K562 (cell line): ENCODE results near the gene TREH. TPM values are rescaled to one million over a fixed set of nuclear protein-coding genes. Genes with fewer than 3 reads are reported as not detected.

Experiments
- ARID2 ChIP-seq: fragments of 450-650 bp; IDR thresholded peaks from 2 replicates; pipeline ENCODE4 v1.6.1; 2017; ENCODE audit warnings: antibody characterized with exemption, mild to moderate bottlenecking
- BRD9 ChIP-seq: fragments of 450-650 bp; IDR thresholded peaks from 2 replicates; pipeline ENCODE4 v1.6.1; 2018; ENCODE audit warnings: low read depth; ENCODE audit not compliant: partially characterized antibody
- DIDO1 ChIP-seq: fragments of 450-650 bp; IDR thresholded peaks from 2 replicates; pipeline ENCODE4 v1.6.1; 2016; ENCODE audit warnings: low read depth, missing biosample characterization, missing genetic modification characterization
- FOXA3 ChIP-seq, 2 experiments: fragments of 450-650 bp in 1 of 2; sonication (generic) in 1 of 2; formaldehyde crosslinking; IDR thresholded peaks in 1 of 2; conservative IDR thresholded peaks in 1 of 2; 2 replicates each; pipeline versions ENCODE4 v1.4.0 to v1.8.0; 2020 to 2022; ENCODE audit warnings: mild to moderate bottlenecking in 2 of 2, missing genetic modification reagents in 1 of 2
- FOXK1 ChIP-seq: sonication (generic); formaldehyde crosslinking; IDR thresholded peaks from 2 replicates; pipeline ENCODE4 v1.8.0; 2022; ENCODE audit warnings: missing genetic modification reagents, mild to moderate bottlenecking, borderline replicate concordance
- MAFF ChIP-seq: IDR thresholded peaks from 2 replicates; pipeline ENCODE4 v1.6.1; 2012; ENCODE audit warnings: low read length, improper control_type of control experiment
- NR1H2 ChIP-seq: sonication (generic); formaldehyde crosslinking; IDR thresholded peaks from 2 replicates; pipeline ENCODE4 v1.4.0; 2020; ENCODE audit warnings: mild to moderate bottlenecking, missing genetic modification reagents
- NR4A1 ChIP-seq, 2 experiments: fragments of 250-450 bp in 1 of 2; fragments of 450-650 bp in 1 of 2; sonication (Bioruptor Pico) in 1 of 2; IDR thresholded peaks; 2 replicates each; pipeline versions ENCODE4 v1.4.0 to v1.6.1; 2016 to 2020; ENCODE audit warnings: mild to moderate bottlenecking in 2 of 2, missing compliant biosample characterization in 1 of 2, missing genetic modification characterization in 1 of 2, moderate library complexity in 1 of 2
- PHF20 ChIP-seq: fragments of 450-650 bp; IDR thresholded peaks from 2 replicates; pipeline ENCODE4 v1.6.1; 2018; ENCODE audit not compliant: partially characterized antibody
- PML ChIP-seq: IDR thresholded peaks from 2 replicates; pipeline ENCODE4 v1.6.1; 2012; ENCODE audit warnings: low read length, inconsistent platforms
- RBM39 ChIP-seq: fragments of 200-400 bp; formaldehyde crosslinking; optimal IDR thresholded peaks from 2 replicates; pipeline ENCODE3; 2018; ENCODE audit warnings: low read depth, low read length
- SMAD1 ChIP-seq: fragments of 150-350 bp; IDR thresholded peaks from 2 replicates; pipeline ENCODE4 v1.6.1; 2014; ENCODE audit warnings: low read length, low read depth; ENCODE audit not compliant: partially characterized antibody
- SMAD4 ChIP-seq: fragments of 250-450 bp; sonication (Bioruptor Pico); conservative IDR thresholded peaks from 2 replicates; pipeline ENCODE4 v1.8.0; 2021; ENCODE audit warnings: inconsistent platforms, mild to moderate bottlenecking, moderate library complexity
- SOX6 ChIP-seq: fragments of 450-650 bp; IDR thresholded peaks from 2 replicates; pipeline ENCODE4 v1.6.1; 2014; ENCODE audit warnings: mild to moderate bottlenecking
- TRIM28 ChIP-seq: fragments of 450-650 bp; IDR thresholded peaks from 2 replicates; pipeline ENCODE4 v1.6.1; 2017
- ZBTB1 ChIP-seq: sonication (generic); formaldehyde crosslinking; IDR thresholded peaks from 2 replicates; pipeline ENCODE4 v1.8.1; 2023; ENCODE audit warnings: missing genetic modification reagents, low read depth, mild to moderate bottlenecking, borderline replicate concordance
- ZBTB17 ChIP-seq: fragments of 450-650 bp; formaldehyde crosslinking; IDR thresholded peaks from 2 replicates; pipeline ENCODE4 v1.4.0; 2020; ENCODE audit warnings: mild to moderate bottlenecking
- ZBTB26 ChIP-seq: fragments of 450-650 bp; formaldehyde crosslinking; IDR thresholded peaks from 2 replicates; pipeline ENCODE4 v1.4.0; 2022; ENCODE audit warnings: missing genetic modification characterization
- ZC3H11A ChIP-seq: IDR thresholded peaks from 2 replicates; pipeline ENCODE4 v1.6.1; 2012; ENCODE audit warnings: low read depth, low read length, improper control_type of control experiment
- ZNF146 ChIP-seq: IDR thresholded peaks from one replicate; pipeline ENCODE4 v1.6.1; 2018; ENCODE audit warnings: missing compliant biosample characterization; ENCODE audit not compliant: unreplicated experiment
- ZNF232 ChIP-seq: sonication (generic); formaldehyde crosslinking; IDR thresholded peaks from 2 replicates; pipeline ENCODE4 v1.8.0; 2022; ENCODE audit warnings: mild to moderate bottlenecking, missing genetic modification reagents
- ZNF609 ChIP-seq: sonication (generic); formaldehyde crosslinking; IDR thresholded peaks from 2 replicates; pipeline ENCODE4 v1.8.1; 2023; ENCODE audit warnings: missing genetic modification reagents, mild to moderate bottlenecking, borderline replicate concordance
- polyA plus RNA-seq, 8 experiments: library from polyadenylated mRNA; depleted of rRNA in 4 of 8; stranded (reverse) in 5 of 8; unstranded in 3 of 8; fragments of >200 nt; fragmentation: Nextera tagmentation in 2 of 8; fragmentation: Illumina TruSeq in 1 of 8; extraction: Ambion mirVana in 2 of 8; extraction: Trizol in 1 of 8; gene quantifications; 2 replicates each; pipeline versions ENCODE4 v1.2.1 to v1.2.3, GENCODE V29; 2011 to 2014; ENCODE audit warnings: inconsistent platforms in 1 of 8, missing spikeins in 1 of 8
- total RNA-seq, 7 experiments: library from RNA; depleted of rRNA in 6 of 7; stranded (reverse); fragments of >200 nt in 6 of 7; fragmentation: Illumina TruSeq in 2 of 7; extraction: Trizol in 2 of 7; gene quantifications; 2 replicates each; pipeline versions ENCODE4 v1.2.1 to v1.2.3, GENCODE V29; 2011 to 2021; ENCODE audit warnings: low replicate concordance in 1 of 7
- TF ChIP-seq, protein P1 (sequence below): sonication (generic); formaldehyde crosslinking; IDR thresholded peaks from 2 replicates; pipeline ENCODE4 v1.8.1; 2022; ENCODE audit warnings: missing genetic modification reagents

Gene TREH
- total and polyA plus RNA-seq, 9 of the 15 experiments (the other 6 are each of a cell fraction or from before 2014, with no cell fraction given) = 0.09 to 0.20 (median 0.11) TPM; not detected in 6

- TF ChIP-seq ZC3H11A (no peak), FOXK1 (CRISPR knock-in tag) (no peak), PML (0 out of 2 replicates have a peak, but pooled peaks have one; percentile 34), SMAD1 (no peak), FOXA3 (CRISPR knock-in tag; conservative IDR thresholded peaks at IDR 0.05 in 1 of 2, IDR thresholded peaks at IDR 0.05 in 1 of 2) (no peak), MAFF (peak; percentile 68), ZBTB26 (CRISPR knock-in tag) (no peak), ZBTB1 (CRISPR knock-in tag) (no peak), SOX6 (peak; percentile 99), PHF20 (no peak), TRIM28 (no peak), ZNF146 (no peak), NR1H2 (CRISPR knock-in tag) (no peak), ARID2 (no peak), NR4A1 (CRISPR knock-in tag; IDR thresholded peaks at IDR 0.05) (no peak), NR4A1 (tag; IDR thresholded peaks at IDR 0.05) (no peak), ZBTB17 (CRISPR knock-in tag) (no peak), ZNF232 (CRISPR knock-in tag) (no peak), SMAD4 (CRISPR knock-in tag) (no peak), RBM39 (no peak), ZNF609 (CRISPR knock-in tag) (no peak), BRD9 (no peak), DIDO1 (tag) (no peak)
- TF ChIP-seq, protein P1, sequence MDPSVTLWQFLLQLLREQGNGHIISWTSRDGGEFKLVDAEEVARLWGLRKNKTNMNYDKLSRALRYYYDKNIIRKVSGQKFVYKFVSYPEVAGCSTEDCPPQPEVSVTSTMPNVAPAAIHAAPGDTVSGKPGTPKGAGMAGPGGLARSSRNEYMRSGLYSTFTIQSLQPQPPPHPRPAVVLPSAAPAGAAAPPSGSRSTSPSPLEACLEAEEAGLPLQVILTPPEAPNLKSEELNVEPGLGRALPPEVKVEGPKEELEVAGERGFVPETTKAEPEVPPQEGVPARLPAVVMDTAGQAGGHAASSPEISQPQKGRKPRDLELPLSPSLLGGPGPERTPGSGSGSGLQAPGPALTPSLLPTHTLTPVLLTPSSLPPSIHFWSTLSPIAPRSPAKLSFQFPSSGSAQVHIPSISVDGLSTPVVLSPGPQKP = no peak
Measured at GRCh38 chr11:118715837-118716260, 36.4 kb upstream of the TREH start (continued).
